ENCODE measurements around the gene VRK2.
"Not testable (repeated sequence)": the region's sequence is repeated elsewhere in the genome, so short reads cannot be mapped to it uniquely, and the experiment has no call there.

The VRK2 gene

GRCh38 chr2:58138396-58139030 is 91.9 kb downstream of the VRK2 start:
- H3K4me2 ChIP-seq (ENCODE audit: low read length), result no peak overlapping the region
- H3K4me1 ChIP-seq (ENCODE audit: control insufficient read depth, insufficient read depth, low read length), result peaks cover 1% of the 10 kb centered on the region
- H3K9ac ChIP-seq (ENCODE audit: low read depth, low read length), result no peak overlapping the region
- H3K4me3 ChIP-seq (ENCODE audit: low read length), result no peak overlapping the region
- H3K9me3 ChIP-seq (replicated peaks; ENCODE audit: low read length), result no peaks in the 10 kb centered on the region
- no peaks in the 10 kb centered on the region for H3K27me3 ChIP-seq (ENCODE audit: control insufficient read depth, insufficient read depth, low read length)
- H3K36me3 ChIP-seq (ENCODE audit: insufficient read depth, low read length), result peaks cover 5% of the 10 kb centered on the region

GRCh38 chr2:58140508-58141072 is 94.0 kb downstream of the VRK2 start:
- Histone ChIP-seq H3K4me3 (ENCODE audit: low read length) (no peak overlapping the region), H3K9me3 (replicated peaks; ENCODE audit: low read length) (no peaks in the 10 kb centered on the region), H3K4me2 (ENCODE audit: low read length) (no peak overlapping the region), H3K36me3 (ENCODE audit: insufficient read depth, low read length) (peaks cover 5% of the 10 kb centered on the region), H3K9ac (ENCODE audit: low read depth, low read length) (no peak overlapping the region), H3K27me3 (ENCODE audit: control insufficient read depth, insufficient read depth, low read length) (no peaks in the 10 kb centered on the region), H3K4me1 (ENCODE audit: control insufficient read depth, insufficient read depth, low read length) (no peaks in the 10 kb centered on the region)

GRCh38 chr2:58145769-58146168 is 99.2 kb downstream of the VRK2 start:
- H3K4me3 ChIP-seq (ENCODE audit: low read length); H3K4me1 ChIP-seq (ENCODE audit: control insufficient read depth, insufficient read depth, low read length); H3K36me3 ChIP-seq (ENCODE audit: insufficient read depth, low read length); H3K9me3 ChIP-seq (replicated peaks; ENCODE audit: low read length); H3K27me3 ChIP-seq (ENCODE audit: control insufficient read depth, insufficient read depth, low read length); H3K9ac ChIP-seq (ENCODE audit: low read depth, low read length); H3K4me2 ChIP-seq (ENCODE audit: low read length): not testable (repeated sequence)

- Histone ChIP-seq H3K9me3 (replicated peaks; ENCODE audit: low read length) (no peaks in the 10 kb centered on the region), H3K4me3 (ENCODE audit: low read length) (no peak overlapping the region), H3K9ac (ENCODE audit: low read depth, low read length) (no peak overlapping the region), H3K27me3 (ENCODE audit: control insufficient read depth, insufficient read depth, low read length) (no peaks in the 10 kb centered on the region), H3K36me3 (ENCODE audit: insufficient read depth, low read length) (no peaks in the 10 kb centered on the region), H3K4me2 (ENCODE audit: low read length) (no peak overlapping the region), H3K4me1 (ENCODE audit: control insufficient read depth, insufficient read depth, low read length) (peaks cover 7% of the 10 kb centered on the region)
These were observed 100.1 kb downstream of the VRK2 start for GRCh38 chr2:58146707-58147106.

GRCh38 chr2:58155160-58155778 is 108.7 kb downstream of the VRK2 start:
- no peaks in the 10 kb centered on the region for H3K9me3 ChIP-seq (replicated peaks; ENCODE audit: low read length)
- no peak overlapping the region for H3K4me3 ChIP-seq (ENCODE audit: low read length)
- peaks cover 17% of the 10 kb centered on the region for H3K4me1 ChIP-seq (ENCODE audit: control insufficient read depth, insufficient read depth, low read length)
- H3K36me3 ChIP-seq (ENCODE audit: insufficient read depth, low read length), result peaks cover 18% of the 10 kb centered on the region
- no peak overlapping the region for H3K9ac ChIP-seq (ENCODE audit: low read depth, low read length)
- H3K4me2 ChIP-seq (ENCODE audit: low read length), result no peak overlapping the region
- no peaks in the 10 kb centered on the region for H3K27me3 ChIP-seq (ENCODE audit: control insufficient read depth, insufficient read depth, low read length)

- Histone ChIP-seq H3K9ac (ENCODE audit: low read depth, low read length) (no peak overlapping the region), H3K4me1 (ENCODE audit: control insufficient read depth, insufficient read depth, low read length) (peaks cover 17% of the 10 kb centered on the region), H3K36me3 (ENCODE audit: insufficient read depth, low read length) (peaks cover 33% of the 10 kb centered on the region), H3K27me3 (ENCODE audit: control insufficient read depth, insufficient read depth, low read length) (no peaks in the 10 kb centered on the region), H3K4me3 (ENCODE audit: low read length) (no peak overlapping the region), H3K4me2 (ENCODE audit: low read length) (no peak overlapping the region), H3K9me3 (replicated peaks; ENCODE audit: low read length) (no peaks in the 10 kb centered on the region)
These were observed 110.2 kb downstream of the VRK2 start for GRCh38 chr2:58156780-58157179.

- Histone ChIP-seq H3K4me3 (ENCODE audit: low read length) (no peak overlapping the region), H3K4me2 (ENCODE audit: low read length) (no peak overlapping the region), H3K27me3 (ENCODE audit: control insufficient read depth, insufficient read depth, low read length) (no peaks in the 10 kb centered on the region), H3K9ac (ENCODE audit: low read depth, low read length) (no peak overlapping the region), H3K4me1 (ENCODE audit: control insufficient read depth, insufficient read depth, low read length) (peaks cover 17% of the 10 kb centered on the region), H3K36me3 (ENCODE audit: insufficient read depth, low read length) (peaks cover 41% of the 10 kb centered on the region), H3K9me3 (replicated peaks; ENCODE audit: low read length) (no peaks in the 10 kb centered on the region)
These were observed 111.1 kb downstream of the VRK2 start for GRCh38 chr2:58157754-58158153.

GRCh38 chr2:58158481-58158880 is 111.9 kb downstream of the VRK2 start:
- H3K4me1 ChIP-seq (ENCODE audit: control insufficient read depth, insufficient read depth, low read length), result peaks cover 17% of the 10 kb centered on the region
- no peaks in the 10 kb centered on the region for H3K27me3 ChIP-seq (ENCODE audit: control insufficient read depth, insufficient read depth, low read length)
- no peaks in the 10 kb centered on the region for H3K9me3 ChIP-seq (replicated peaks; ENCODE audit: low read length)
- H3K4me2 ChIP-seq (ENCODE audit: low read length), result no peak overlapping the region
- no peak overlapping the region for H3K9ac ChIP-seq (ENCODE audit: low read depth, low read length)
- H3K36me3 ChIP-seq (ENCODE audit: insufficient read depth, low read length), result peaks cover 44% of the 10 kb centered on the region
- H3K4me3 ChIP-seq (ENCODE audit: low read length), result no peak overlapping the region

GRCh38 chr2:58163913-58164312 is 117.3 kb downstream of the VRK2 start:
- H3K4me2 ChIP-seq (ENCODE audit: low read length), result no peak overlapping the region
- H3K27me3 ChIP-seq (ENCODE audit: control insufficient read depth, insufficient read depth, low read length), result no peaks in the 10 kb centered on the region
- H3K9ac ChIP-seq (ENCODE audit: low read depth, low read length), result no peak overlapping the region
- H3K4me1 ChIP-seq (ENCODE audit: control insufficient read depth, insufficient read depth, low read length), result no peaks in the 10 kb centered on the region
- peaks cover 36% of the 10 kb centered on the region for H3K36me3 ChIP-seq (ENCODE audit: insufficient read depth, low read length)
- no peak overlapping the region for H3K4me3 ChIP-seq (ENCODE audit: low read length)
- no peaks in the 10 kb centered on the region for H3K9me3 ChIP-seq (replicated peaks; ENCODE audit: low read length)

- H3K27me3 ChIP-seq (ENCODE audit: control insufficient read depth, insufficient read depth, low read length); H3K9ac ChIP-seq (ENCODE audit: low read depth, low read length); H3K4me3 ChIP-seq (ENCODE audit: low read length); H3K36me3 ChIP-seq (ENCODE audit: insufficient read depth, low read length); H3K4me2 ChIP-seq (ENCODE audit: low read length); H3K4me1 ChIP-seq (ENCODE audit: control insufficient read depth, insufficient read depth, low read length); H3K9me3 ChIP-seq (replicated peaks; ENCODE audit: low read length): not testable (repeated sequence)
These were observed 121.5 kb downstream of the VRK2 start for GRCh38 chr2:58168130-58168529.

- not testable (repeated sequence) for H3K9ac ChIP-seq (ENCODE audit: low read depth, low read length); H3K27me3 ChIP-seq (ENCODE audit: control insufficient read depth, insufficient read depth, low read length); H3K9me3 ChIP-seq (replicated peaks; ENCODE audit: low read length); H3K4me2 ChIP-seq (ENCODE audit: low read length); H3K4me3 ChIP-seq (ENCODE audit: low read length); H3K4me1 ChIP-seq (ENCODE audit: control insufficient read depth, insufficient read depth, low read length); H3K36me3 ChIP-seq (ENCODE audit: insufficient read depth, low read length)
These were observed 123.2 kb downstream of the VRK2 start for GRCh38 chr2:58169845-58170244.

GRCh38 chr2:58170334-58170933 is 123.8 kb downstream of the VRK2 start:
- not testable (repeated sequence) for H3K36me3 ChIP-seq (ENCODE audit: insufficient read depth, low read length); H3K27me3 ChIP-seq (ENCODE audit: control insufficient read depth, insufficient read depth, low read length); H3K9me3 ChIP-seq (replicated peaks; ENCODE audit: low read length); H3K4me3 ChIP-seq (ENCODE audit: low read length); H3K9ac ChIP-seq (ENCODE audit: low read depth, low read length); H3K4me2 ChIP-seq (ENCODE audit: low read length); H3K4me1 ChIP-seq (ENCODE audit: control insufficient read depth, insufficient read depth, low read length)
